ENCODE results near the gene KPNA2. TPM values are rescaled to one million over a fixed set of nuclear protein-coding genes. Genes with fewer than 3 reads are reported as not detected.
"Not testable (repeated sequence)": the region's sequence is repeated elsewhere in the genome, so short reads cannot be mapped to it uniquely, and the experiment has no call there.

KPNA2 gene
- total and polyA plus RNA-seq, 8 donors: 3.3 to 10.5 (median 5.7) TPM

GRCh38 chr17:68080411-68081150, 45.0 kb downstream of the KPNA2 start:
- Histone ChIP-seq H3K9me3 (no peaks in the 10 kb centered on the region), H3K27ac (no peak overlapping the region), H3K27me3 (no peaks in the 10 kb centered on the region), H3K4me3 (no peak overlapping the region), H3K36me3 (no peaks in the 10 kb centered on the region), H3K4me1 (no peaks in the 10 kb centered on the region)
- no peak for DNase-seq
- no peak for FAIRE-seq
- no peak for ATAC-seq
- TF ChIP-seq CTCF (IDR thresholded peaks at IDR 0.05): no peak
- intact Hi-C loops (cut with DNase I): no loop called here
- WGBS, 2 donors: 93 to 96% methylated on average over 46 of the region's 46 CpGs

- DNase-seq; H3K27ac ChIP-seq; H3K27me3 ChIP-seq; intact Hi-C loops (cut with DNase I); ATAC-seq; H3K9me3 ChIP-seq; H3K36me3 ChIP-seq; H3K4me3 ChIP-seq; FAIRE-seq; H3K4me1 ChIP-seq: not testable (repeated sequence)
- 89 to 92% methylated on average over 12 to 13 of the region's 13 CpGs for WGBS, 2 donors
Measured at GRCh38 chr17:68081305-68082265, 46.0 kb downstream of the KPNA2 start.

- Histone ChIP-seq H3K36me3 (no peaks in the 10 kb centered on the region), H3K4me1 (no peaks in the 10 kb centered on the region), H3K27ac (no peak overlapping the region), H3K9me3 (no peaks in the 10 kb centered on the region), H3K4me3 (no peak overlapping the region), H3K27me3 (no peaks in the 10 kb centered on the region)
- intact Hi-C loops (cut with DNase I): no loop called here
- ATAC-seq: peak in 3 of 4 donors; percentile 38 to 55 (median 44)
- no peak for TF ChIP-seq CTCF (IDR thresholded peaks at IDR 0.05)
- 68 to 69% methylated on average over 7 of the region's 7 CpGs for WGBS, 2 donors
- FAIRE-seq: no peak
- no peak for DNase-seq
Measured at GRCh38 chr17:68085771-68086381, 50.3 kb downstream of the KPNA2 start.

- H3K27ac ChIP-seq; H3K4me3 ChIP-seq; DNase-seq; H3K27me3 ChIP-seq; H3K9me3 ChIP-seq; H3K36me3 ChIP-seq; FAIRE-seq; intact Hi-C loops (cut with DNase I); ATAC-seq; H3K4me1 ChIP-seq: not testable (repeated sequence)
- 75 to 81% methylated on average over 4 of the region's 4 CpGs for WGBS, 2 donors
Measured at GRCh38 chr17:68086666-68087065, 51.1 kb downstream of the KPNA2 start.

GRCh38 chr17:68087131-68087623, 51.6 kb downstream of the KPNA2 start:
- DNase-seq; H3K36me3 ChIP-seq; H3K27ac ChIP-seq; H3K9me3 ChIP-seq; H3K4me1 ChIP-seq; intact Hi-C loops (cut with DNase I); ATAC-seq; H3K27me3 ChIP-seq; FAIRE-seq; H3K4me3 ChIP-seq: not testable (repeated sequence)
- WGBS, 2 donors: 73 to 78% methylated on average over 10 of the region's 11 CpGs

GRCh38 chr17:68087851-68088250, 52.3 kb downstream of the KPNA2 start:
- Histone ChIP-seq H3K36me3 (no peaks in the 10 kb centered on the region), H3K4me3 (no peak overlapping the region), H3K4me1 (no peaks in the 10 kb centered on the region), H3K27ac (no peak overlapping the region), H3K9me3 (no peaks in the 10 kb centered on the region), H3K27me3 (no peaks in the 10 kb centered on the region)
- DNase-seq (no peak), ATAC-seq (no peak), FAIRE-seq (no peak)
- 64 to 82% methylated on average over 4 of the region's 4 CpGs for WGBS, 2 donors
- intact Hi-C loops (cut with DNase I): no loop called here
- TF ChIP-seq CTCF (IDR thresholded peaks at IDR 0.05): no peak

Data from pancreas (tissue), 10 donors.